ENCODE results near the gene SPATC1L.

The SPATC1L gene

DNA sequence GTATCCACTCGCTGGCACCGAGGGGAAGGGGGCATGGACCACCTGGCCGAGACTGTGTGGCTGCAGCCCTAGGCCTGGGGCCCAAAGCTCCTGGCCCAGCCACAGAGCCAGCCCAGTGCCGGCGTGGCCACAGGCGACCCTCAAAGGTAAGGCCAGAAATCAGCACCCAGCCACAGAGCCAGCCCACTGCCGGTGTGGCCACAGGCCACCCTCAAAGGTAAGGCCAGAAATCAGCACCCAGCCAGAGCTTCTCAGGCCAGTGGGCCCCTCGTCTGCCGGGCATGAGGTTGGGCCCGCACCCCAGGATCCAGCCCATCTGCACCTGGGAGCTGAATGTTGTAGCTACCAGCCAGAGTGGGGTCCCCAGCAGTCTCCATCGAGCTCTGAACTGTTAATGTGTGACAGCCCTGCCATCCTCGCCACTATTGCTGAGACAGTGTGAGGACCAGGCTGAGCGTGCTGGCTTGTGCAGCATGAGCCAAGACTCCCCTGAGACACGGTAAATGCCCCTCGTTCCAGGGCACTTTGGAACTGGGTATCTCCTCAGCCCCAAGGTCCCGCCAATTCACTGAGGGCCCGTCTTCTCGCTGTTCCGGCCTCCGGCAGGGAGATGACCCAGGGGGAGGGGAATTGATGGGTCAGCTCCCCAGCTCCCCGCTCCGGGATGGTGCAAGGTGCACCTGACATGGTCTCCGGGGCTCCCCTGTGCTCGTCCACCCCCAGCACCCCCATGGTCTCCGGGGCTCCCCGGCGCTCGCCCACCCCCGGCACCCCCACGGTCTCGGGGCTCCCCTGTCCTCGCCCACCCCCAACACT lies 24.2 kb downstream of the SPATC1L start:
- DNase-seq: no peak

DNA sequence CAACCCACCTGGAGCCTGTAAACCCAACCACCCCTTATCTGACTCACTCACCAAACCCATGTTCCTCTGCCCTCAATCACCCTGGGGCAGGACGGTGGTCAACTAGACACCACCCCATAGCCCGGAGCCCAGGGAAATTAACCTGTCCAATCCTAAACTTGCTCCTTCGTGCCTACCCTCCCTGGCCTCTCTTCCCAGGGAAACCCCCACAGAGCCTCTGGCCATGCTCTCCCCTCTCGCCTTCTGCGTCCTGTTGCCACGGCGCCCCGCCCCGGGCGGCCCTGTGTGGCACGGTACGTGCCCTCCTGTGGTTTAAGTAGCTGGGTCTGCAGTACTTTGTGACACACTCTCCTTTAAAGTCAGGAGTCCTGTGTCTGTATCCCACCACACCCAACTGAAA lies 24.9 kb downstream of the SPATC1L start:
- DNase-seq: no peak

DNA sequence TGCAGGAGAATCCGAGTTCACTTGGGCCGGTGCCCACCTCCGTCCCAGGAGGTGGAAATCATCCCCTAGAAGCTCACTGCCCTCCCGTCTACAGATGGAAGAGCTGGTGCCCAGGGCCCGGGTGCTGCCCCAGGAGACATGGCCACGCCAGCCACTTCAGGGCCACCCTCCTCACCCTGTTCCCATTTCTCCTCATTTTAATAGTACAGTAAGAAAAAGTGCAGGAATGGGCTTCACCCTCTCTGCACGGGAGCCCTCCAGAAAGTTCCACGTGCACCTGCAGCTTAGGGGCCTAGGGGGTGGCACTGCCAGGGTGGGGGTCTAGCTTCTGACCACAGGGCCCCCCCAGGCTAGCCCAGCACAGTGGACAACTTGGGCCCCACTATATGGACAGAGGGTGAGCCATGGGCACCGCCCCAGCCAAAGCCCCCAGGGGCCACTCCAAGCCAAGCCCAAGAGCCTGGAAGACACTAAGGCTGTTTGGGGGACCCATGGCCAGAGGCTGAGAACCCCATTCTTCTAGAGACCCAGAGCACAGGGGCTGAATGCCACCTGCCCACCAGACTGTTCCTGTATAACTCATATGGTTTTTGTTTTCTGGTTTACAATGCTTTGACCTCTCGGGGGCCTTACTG lies 25.5 kb downstream of the SPATC1L start:
- DNase-seq: no peak

DNA sequence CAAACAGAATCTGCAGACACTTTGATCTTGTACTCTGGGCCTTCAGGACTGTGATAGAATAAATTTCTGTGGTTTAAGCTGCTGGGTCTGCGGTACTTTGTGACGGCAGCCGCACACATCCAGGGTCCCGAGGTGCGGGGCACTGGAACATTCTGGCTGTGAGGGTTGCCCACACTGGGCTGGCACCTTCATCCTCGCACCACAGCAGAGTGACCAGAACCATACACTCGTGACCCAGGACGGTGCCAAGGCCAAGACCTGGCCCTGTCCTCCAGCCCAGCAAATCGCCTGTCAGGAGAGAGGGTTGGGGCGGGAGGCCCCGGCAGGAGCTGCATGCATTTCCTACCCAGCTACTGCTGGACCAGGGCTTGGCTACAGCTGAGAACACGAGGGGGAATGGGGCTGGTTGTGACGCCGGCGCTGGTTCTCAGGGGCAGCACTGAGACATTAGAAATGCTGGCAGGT lies 26.2 kb downstream of the SPATC1L start:
- DNase-seq: no peak

DNA sequence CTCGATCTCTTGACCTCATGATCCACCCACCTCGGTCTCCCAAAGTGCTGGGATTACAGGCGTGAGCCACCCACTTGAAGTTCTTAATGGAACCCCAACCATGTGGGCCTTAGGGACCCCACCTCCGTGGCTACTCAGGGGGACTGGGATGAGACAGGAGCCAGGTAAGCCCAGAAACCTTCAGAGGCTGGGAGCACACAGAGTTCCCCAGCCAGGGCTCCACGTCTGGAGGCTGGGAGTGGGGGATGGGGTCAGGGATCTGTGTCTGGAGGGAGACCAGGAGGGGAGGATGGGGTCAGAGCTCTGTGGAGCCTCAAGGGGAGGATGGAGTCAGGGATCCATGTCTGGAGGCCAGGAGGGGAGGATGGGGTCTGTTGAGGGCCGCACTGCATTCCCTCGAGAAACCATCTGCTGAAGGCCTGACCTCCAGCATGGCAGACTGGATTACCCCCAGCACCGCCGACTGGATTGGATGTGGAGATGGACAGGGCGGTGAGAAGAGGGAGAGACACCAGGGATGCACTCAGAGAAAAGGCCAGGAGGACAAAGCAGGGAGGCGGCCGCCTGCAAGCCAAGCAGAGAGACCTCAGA lies 26.8 kb downstream of the SPATC1L start:
- no peak for DNase-seq

DNA sequence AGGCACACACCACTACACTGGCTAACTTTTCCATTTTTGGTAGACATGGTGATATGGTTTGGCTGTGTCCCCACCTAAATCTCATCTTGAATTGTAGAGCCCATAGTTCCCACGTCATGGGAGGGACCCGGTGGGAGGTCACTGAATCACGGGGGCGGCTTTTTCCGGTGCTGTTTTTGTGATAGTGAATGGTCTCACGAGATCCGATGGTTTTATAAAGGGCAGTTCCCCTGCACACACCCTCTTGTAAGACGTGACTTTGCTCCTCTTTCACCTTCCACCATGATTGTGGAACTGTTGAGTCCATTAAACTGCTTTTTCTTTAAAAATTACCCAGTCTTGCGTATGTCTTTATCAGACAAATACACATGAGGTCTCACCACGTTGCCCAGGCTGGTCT lies 27.6 kb downstream of the SPATC1L start:
- DNase-seq: no peak

DNA sequence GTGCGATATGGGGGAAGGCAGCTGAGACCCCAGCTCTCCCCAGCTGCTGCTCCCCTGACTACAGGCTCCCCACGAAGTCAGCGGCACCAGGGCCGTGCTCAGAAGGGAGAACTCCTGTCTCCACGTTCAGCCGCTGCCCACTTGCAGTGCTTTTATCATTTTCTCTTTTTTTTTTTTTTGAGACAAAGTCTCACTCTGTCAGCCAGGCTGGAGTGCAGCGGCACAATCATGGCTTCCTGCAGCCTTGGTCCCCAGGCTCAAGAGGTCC lies 27.9 kb downstream of the SPATC1L start:
- no peak for DNase-seq

DNA sequence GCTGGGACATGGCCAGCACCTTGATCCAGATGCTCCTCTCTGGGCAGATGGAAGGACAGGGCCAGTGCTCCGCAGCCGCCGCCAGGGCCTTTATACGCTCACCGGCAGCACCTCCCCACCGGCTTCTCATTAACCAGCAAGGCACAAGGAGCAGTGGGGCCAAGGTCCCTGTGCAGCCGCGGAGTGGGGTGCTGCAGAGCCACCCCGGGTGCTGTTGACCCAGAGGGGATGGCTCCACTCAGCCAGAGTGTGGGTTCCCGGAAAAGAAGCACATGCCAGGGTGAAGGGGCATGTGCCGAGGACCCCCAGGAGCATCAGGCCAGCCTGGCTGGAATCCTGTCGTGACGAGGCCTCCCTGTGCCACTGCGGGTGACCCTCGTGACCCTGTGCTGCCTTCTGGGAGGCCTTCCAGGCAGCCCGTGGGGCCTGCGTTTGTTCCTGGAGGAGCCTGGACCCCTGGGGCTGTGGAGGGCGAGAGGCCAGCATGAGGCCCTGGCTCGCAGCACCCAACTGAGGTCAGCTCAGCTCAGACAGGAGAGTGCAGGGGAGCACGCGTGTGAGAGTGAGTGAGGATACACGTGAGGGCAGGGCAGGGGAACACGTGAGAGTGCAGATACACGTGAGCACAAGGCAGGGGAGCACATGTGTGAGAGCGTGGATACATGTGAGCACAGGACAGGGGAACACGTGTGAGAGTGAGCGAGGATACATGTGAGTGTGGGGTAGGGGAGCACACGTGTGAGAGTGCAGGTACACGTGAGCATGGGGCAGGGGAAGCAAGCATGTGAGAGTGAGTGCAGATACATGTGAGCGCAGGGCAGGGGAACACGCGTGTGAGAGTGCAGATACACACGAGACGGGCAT lies 28.5 kb downstream of the SPATC1L start, which contains the start of gene FTCD:
Gene FTCD (minus strand): TSS at position 66 of the 864 bp plus-strand sequence. CDS start 56 bp downstream, at position 10.
- no peak for DNase-seq

DNA sequence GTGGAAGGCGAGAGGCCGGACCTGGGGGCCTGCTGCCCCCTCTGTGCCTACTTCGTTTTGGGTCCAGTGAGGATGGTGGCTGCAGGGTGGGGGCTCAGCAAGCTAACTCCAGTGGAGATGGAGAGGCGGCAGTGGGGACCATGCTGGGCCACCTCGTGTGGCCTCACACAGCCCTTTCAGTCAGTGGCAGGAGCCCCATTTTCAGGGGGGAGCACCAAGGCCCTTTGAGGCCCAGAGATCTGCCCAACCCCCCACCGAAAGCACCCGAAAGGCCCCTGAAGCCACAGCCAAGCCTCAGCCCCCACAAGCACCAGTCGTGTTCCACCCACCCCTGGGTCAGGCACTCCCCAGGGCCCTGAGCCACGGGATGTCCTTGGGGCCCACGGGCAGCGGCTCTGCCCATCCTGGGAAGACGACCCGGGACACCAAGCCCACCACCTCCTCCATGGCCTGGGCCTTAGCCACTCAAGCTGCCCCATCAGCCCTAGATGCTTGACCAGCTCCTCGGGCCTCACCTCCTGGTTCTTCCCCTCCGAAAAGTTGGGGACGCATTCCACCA lies 29.2 kb downstream of the SPATC1L start:
- DNase-seq: no peak

DNA sequence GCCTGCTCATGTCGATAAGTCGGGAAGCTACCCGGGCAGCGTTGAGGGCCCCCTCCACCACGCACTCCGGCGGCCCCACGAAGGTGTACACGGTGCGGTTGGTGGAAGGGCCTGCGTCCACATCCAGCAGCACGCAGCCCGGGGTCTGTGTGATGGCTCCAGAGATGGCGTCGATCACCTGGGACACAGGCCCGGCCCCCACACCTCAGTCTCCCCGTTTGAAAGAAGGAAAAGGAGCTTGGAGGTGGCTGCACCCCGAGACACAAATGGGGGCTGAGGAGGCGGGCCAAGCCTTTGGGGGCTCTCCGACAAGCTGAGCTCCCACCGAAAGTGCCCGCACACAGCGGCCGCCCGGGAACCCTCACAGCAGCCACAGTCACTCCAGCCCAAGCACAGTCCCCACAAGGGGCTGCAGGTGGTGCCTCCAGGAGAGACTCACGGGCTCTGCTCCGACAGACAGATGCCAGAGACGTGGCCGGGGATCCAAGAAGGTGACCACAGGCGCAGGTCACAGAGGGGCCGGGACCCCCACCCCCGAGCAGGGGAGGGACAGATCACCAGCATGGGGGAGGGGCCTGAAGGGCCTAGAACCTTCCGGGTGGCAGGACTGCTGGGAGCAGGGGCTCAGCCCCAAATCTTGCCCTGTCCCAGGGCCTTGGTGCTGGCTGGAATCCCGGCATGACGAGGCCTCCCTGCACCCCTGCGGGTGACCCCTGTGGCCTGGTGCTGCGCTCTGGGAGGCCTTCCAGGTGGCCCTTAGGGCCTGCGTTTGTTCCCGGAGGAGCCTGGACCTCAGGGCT lies 29.9 kb downstream of the SPATC1L start:
- no peak for DNase-seq

DNA sequence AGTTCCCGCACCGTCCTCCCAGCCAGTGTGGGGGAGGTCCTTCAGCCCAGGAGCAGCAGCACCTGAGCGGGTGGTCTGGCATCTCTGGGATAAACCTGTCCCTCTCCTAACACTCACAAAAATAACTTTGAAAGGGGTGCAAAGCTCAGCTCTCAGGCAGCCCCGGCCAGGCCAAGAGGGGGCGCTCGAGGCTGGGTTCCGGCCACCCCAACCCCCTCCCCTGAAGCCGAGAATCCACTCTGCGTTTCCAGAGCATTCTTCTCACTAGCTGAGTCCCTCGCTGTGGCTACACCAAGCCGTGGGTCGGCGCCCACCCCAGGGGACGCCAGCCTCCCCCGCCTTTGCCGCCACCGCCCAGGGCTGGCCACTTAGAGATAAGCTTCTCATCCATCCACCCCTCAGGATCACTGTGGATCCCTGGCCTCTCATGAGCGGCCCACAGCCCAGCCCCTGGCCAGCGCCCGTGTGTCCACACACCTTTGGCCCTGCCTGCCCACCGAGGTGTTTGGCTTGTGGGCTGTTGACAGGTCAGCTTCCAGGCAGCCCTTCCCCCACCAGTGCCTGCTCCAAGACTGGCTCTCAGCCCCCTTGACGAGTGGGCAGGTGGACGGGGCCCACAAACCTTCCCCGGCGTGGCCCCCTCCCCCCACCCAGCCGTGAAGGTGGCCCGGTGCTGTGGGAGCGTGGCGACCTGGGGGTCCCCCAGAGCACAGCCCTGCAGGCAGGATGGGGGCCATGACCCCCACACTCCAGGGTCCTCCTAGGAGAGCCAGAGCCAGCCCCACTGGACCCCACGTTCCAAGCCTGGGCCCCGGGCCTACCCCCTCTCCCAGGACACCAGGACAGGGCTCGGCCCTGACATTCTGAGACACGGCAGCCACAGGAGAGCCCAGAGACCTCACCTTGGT lies 30.8 kb downstream of the SPATC1L start:
- DNase-seq: no peak

DNA sequence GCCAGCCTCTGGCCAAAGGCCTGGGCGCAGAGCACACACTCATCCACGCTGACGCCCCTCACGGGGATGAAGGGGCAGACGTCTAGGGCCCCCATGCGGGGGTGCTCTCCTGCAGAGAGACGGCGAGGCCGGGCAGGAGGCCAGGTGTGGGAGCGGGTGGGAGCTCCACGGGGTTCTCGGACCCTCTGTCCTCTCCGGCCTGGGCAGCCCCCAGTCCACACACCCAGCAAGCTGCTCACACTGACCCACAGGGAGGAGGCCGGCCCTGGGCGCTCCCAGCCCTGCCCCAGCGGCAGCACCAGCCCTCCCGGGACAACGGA lies 31.4 kb downstream of the SPATC1L start:
- no peak for DNase-seq

DNA sequence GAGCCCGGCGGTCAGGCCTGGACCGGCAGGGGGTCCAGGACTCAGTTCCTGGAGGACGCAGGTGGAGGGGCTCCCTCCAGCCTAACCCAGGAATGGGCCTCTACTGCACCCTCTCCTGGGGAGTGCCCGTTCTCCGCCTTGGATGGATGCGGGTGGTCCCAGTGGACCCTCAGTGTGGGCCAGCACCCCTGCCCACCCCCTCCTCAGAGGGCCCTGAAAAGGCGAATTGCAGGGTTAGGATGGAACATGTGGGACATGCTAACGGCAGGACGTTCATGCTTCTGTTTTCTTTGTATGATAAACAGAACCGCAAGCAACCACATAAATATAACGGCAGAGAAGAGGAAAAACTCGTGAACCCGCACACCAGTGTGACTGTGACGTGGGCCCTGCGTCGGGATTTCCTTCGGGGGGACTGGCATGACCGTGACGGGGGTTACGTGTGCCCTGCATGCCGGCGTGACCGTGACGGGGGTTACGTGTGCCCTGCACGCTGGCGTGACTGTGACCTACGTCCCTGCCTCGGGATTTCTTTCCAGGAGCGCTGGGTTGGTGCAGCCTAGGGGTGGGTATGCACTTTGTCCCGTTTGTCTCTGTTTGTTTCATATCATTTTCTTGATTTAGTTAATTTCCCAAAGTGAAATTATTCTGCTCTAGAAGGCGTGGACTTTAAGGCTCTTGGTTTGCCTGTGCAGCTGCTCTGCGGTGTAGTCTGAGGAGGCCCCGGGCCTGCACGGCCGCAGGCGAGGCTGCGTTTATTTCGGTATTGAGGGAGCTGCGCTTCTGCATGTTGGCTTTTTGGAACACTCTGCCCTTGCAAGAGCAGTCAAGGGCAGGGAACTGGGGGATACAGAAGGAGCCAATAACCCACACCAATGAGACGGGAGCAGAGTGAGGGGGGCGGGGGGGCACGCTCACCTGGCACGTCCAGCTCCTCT lies 32.0 kb downstream of the SPATC1L start:
- DNase-seq: no peak

DNA sequence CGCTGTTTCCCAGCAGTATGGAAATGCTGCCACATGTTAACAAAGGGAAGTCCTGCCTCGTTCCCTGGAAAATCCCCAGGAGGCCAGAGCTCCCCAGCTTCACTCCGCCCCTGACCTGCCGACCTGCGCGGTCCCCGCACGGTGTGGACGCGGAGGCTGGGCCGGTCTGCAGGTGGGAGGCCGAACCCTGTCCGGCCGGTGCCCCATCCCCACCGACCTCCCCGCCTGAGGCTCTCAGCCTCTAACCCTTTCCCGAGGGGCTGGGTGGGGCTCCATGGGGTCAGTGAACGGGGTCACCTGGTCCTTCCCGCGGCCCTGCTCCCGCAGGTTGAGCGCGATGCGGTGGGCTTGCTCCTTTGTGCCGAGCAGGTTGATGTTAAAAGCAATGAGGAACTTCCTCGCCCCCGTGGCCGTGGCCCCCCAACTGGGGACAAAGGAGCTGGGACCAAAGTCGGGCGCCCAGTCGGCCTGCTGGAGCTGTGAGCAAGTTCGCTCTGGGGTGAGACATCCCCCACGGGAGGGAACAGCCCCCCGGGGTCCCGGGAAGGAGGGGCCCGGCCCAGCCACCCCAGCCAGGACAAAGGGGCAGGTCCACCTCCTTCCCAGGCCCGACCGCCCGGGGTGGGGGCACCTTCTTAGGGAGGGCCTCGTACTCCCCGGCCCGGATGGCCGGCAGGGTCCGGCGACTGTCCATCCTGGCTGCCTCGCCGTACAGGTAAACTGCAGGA lies 32.8 kb downstream of the SPATC1L start:
- no peak for DNase-seq

DNA sequence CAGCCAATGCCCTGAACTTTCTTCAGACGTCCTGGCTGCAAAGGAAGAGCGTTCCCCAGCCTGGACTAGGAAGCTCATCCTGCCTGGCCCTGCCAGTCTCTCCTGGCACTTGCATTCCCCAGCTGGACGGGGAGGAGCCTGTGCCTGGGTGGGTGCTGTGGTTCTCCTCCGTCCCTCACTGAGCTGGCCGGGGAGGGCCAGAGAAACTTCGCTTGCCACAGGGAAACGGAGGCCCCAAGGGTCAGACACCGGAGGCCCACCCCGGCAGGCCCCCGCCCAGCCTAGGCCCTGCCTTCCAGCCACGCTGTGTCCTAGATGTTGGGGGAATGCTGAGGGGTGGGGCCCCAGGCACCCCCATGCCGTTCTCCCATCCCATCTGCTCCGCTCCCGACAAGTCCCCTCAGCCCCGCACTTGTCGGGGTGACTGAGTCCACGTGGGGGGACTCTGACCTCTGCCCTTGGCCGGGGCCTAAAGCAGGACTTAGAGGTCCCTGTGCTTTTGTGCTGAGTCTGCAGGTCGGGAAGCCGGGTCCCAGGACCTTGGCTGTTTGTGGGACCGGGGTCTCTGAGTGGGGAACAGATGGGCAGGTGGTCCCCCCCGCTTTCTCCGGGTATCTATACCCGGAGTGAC lies 33.7 kb downstream of the SPATC1L start:
- DNase-seq: no peak

DNA sequence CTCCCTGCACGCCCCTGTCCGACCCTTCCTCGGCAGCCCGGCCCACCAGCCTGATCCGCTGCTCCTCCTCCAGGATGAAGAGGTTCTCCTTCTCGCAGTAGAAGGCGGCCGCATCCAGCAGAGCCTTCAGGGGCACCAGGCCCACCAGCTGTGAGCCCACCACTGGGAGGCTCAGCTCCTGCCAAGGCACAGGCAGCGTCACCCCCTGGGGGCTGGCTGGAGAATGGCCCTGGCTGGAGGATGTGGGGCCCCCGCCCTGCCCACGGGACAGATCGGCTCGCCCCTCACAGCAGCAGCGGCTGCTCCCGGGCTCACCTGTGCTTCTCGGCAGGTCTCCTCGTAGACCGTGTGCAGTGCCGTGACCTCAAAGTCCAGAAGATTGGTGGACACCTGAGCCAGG lies 34.2 kb downstream of the SPATC1L start:
- DNase-seq: no peak

DNA sequence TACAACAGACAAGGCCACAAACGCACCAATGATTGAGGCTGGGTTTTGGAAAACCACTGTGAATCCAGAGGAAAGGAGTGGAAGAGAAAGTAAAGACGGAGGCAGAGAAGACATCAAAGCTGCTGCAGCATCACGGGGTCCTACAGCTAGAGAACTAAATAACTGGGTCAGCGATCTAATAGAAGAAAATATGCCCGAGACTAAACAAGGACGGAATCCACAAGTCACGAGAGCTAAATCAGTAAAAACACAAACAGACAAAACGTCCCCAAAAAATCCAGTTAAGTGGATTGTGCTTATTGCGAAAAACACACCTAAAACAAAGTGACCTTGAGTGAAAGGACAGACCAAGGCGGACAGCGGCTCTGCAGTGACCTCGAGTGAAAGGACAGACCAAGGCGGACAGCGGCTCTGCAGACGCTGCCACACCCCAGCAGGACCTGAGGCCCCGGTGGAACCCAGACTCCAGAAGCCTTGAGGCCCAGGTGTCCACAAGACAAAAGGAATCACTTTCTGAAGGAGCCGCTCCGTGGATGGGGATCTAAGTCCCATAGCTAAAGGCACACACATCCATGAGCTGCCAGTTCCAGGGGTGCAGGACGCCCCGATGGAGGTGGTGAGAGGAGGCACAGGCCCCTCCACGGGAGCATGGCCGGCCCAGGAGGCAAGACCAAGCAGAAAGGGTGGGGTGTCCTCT lies 34.9 kb downstream of the SPATC1L start:
- no peak for DNase-seq

DNA sequence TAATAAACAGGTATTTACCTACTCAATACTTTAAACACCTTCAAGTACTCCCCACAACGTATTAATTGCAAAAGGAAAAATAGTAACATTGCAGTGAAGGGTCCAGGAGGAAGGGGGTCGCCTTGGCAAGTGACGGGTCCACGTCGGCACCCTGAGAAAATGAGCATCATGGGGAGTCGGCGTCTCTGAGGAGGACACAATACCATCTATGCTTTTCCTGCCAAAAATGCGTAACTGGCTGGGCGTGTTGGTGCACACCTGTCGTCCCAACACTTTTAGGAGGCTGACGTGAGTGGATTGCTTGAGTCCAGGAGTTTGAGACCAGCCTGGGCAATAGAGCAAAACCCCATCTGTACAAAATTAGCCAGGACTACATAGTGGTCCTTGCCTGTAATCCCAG lies 36.2 kb downstream of the SPATC1L start:
- DNase-seq: no peak
